ENCODE measurements around the gene PHLDB1.

DNA sequence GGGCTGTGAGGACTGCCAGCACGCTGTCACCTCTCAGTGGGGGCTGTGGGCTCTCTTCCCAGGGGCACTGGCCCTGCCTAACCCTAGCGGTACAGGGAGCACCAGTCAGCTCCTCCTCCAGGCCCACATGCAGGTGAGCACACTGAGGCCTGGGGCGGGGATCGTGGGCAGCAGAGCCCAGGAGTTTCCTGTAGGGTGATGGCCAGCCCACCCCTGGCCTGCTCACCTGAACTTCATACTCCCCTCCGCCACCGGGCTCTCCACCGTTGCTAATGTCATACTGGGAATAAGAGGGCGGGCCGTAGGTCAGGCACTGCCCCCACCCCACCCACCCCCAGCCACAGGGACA, 82.1 kb downstream of the PHLDB1 start:
- TF ChIP-seq, protein P1, sequence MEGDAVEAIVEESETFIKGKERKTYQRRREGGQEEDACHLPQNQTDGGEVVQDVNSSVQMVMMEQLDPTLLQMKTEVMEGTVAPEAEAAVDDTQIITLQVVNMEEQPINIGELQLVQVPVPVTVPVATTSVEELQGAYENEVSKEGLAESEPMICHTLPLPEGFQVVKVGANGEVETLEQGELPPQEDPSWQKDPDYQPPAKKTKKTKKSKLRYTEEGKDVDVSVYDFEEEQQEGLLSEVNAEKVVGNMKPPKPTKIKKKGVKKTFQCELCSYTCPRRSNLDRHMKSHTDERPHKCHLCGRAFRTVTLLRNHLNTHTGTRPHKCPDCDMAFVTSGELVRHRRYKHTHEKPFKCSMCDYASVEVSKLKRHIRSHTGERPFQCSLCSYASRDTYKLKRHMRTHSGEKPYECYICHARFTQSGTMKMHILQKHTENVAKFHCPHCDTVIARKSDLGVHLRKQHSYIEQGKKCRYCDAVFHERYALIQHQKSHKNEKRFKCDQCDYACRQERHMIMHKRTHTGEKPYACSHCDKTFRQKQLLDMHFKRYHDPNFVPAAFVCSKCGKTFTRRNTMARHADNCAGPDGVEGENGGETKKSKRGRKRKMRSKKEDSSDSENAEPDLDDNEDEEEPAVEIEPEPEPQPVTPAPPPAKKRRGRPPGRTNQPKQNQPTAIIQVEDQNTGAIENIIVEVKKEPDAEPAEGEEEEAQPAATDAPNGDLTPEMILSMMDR (conservative IDR thresholded peaks at IDR 0.05) = no peak
- no peak for TF ChIP-seq EZH2 (IDR thresholded peaks at IDR 0.05; ENCODE audit: low read depth)

Data from PC-9 (cell line).